HTR-8/SVneo (cell line): ENCODE measurements around the gene SFMBT2.
A peak's percentile ranks its signal among the peaks of the same experiment; 100 is the strongest.

Source experiments
- DNase-seq: peaks from one replicate; pipeline ENCODE4 v3.0.0; 2011; ENCODE audit warnings: low spot score, mixed read lengths; ENCODE audit not compliant: insufficient read length
- FAIRE-seq: peaks from 2 replicates; lab custom pipeline; 2011; peaks lifted over from hg19 to GRCh38; lab: Jason Lieb, UNC

Gene SFMBT2

GRCh38 chr10:7282457-7282856 lies 128.4 kb downstream of the SFMBT2 start:
- DNase-seq (no peak), FAIRE-seq (no peak)

- FAIRE-seq = no peak
Observed at GRCh38 chr10:7281429-7281828, 129.4 kb downstream of the SFMBT2 start.

DNA sequence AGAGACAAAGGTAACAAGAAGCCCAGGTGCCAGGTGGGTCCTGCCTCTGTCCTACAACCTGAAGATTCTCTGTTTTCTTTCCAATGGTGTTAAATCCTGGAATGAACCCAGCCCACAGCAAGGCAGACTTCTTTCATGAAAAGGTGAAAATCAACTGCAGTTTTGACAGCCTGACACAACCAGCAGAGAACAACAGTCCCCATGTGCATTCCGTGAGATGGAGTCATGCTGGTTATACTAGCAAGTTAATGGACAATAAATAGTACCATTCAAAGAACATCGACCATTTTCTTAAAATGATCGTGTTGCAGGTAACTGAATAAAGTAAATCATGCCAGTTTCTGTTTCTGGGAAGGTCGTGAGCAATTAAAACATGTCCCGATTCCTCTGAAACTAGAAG lies 131.5 kb downstream of the SFMBT2 start:
- FAIRE-seq (no peak), DNase-seq (no peak)

More at GRCh38 chr10:7281429-7281828, 129.4 kb downstream of the SFMBT2 start:
- no peak for DNase-seq

DNA sequence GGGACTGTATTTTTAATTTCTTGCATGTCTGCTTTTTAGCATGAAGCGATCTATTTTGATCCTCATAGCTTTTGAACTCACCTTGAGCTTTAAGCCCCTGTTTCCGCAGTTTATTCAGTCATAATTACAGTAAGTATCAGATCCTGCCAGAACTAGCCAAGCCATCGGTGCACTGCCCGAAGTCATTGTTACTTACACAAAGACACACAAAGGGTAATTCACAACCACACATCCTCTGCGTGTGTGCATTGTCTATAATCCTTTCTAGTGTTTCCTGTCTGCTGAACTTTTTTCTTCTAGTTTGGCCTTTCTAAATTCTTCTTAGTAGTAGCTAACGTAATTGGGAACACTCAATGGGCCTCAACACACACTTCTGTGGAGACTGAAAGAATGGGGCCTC lies 133.0 kb downstream of the SFMBT2 start:
- FAIRE-seq = no peak
- no peak for DNase-seq

DNA sequence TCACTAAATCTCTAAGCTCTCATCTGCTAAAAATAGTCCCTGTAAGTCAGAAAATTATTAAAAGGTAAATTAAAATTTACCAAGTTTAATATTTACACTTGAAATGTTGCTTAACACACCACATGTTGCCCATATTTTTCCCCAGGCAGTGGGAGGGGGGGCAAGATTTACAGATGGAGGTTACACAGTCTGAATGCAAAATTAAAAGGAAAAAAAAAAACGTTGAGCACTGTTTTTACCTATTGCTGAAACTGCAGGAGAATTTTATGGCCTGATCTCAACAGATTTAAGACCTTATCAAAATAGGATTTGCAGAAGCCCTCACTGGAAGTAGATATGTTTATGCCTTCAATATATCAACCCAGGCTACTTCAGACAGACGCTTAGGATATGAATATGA lies 133.4 kb downstream of the SFMBT2 start:
- DNase-seq = no peak
- no peak for FAIRE-seq

GRCh38 chr10:7275761-7276440 lies 134.9 kb downstream of the SFMBT2 start:
- DNase-seq (no peak), FAIRE-seq (no peak)

GRCh38 chr10:7274293-7274692 lies 136.5 kb downstream of the SFMBT2 start:
- DNase-seq (no peak), FAIRE-seq (no peak)

DNA sequence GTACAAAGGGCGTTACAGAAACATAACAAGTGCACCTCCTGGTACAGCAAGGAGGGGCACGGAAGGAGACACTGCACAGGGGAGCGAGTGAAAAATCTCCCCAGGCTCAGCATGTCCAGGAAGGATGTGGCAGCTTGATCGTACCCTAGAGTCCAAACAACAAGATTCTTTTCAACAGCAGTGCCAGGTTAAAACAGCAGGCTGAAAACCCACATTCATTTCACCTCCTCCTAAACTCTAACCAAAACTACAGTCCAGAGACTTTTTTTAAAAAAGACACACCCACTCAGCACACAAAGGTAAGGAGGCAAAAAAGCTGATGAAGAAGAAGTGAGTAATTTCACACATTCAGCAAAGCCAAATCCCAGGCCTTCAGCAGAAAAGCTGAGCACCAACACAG lies 138.8 kb downstream of the SFMBT2 start:
- FAIRE-seq = no peak
- no peak for DNase-seq

DNA sequence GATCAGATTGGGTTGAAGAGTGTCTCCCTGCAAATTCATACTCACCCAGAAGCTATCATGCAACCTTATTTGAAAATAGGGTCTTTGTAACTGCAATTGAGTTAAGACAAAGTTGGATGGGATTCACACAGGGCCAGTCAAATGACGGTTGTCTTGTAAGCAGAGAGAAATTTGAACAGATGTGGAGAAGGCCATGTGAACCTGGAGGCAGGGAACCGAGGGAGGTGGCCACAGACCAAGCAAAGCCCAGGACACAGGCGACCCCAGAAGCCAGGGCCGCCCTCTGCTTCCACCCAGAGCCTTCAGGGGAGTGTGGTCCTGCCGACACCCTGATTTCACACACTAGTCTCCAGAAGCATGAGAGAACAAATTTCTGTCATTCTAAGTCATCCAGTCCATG lies 140.8 kb downstream of the SFMBT2 start:
- FAIRE-seq (no peak), DNase-seq (no peak)

GRCh38 chr10:7267142-7267541 lies 143.7 kb downstream of the SFMBT2 start:
- no peak for FAIRE-seq
- no peak for DNase-seq

- DNase-seq = no peak
- FAIRE-seq = no peak
Observed at GRCh38 chr10:7265396-7266123, 145.3 kb downstream of the SFMBT2 start.

DNA sequence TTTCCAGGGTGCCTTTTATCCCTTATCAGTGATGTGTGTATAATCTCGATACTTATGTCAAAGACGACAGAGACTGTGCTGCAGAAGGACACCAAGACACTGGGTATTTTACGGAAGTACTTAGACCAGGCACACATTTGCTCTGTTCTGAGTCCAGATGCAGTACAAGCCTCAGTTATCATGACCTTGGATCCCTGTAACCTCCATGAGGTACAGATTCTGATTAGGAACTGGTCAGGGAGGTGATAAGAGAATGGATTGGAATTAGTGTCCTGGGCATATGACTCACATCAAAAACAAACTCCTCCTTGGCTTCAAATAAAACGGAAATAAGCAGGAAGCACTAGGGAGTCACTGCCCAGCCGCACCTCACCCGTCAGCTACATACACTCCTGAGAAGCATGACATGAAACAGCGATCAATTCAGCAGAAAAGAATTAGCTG lies 146.5 kb downstream of the SFMBT2 start:
- no peak for FAIRE-seq
- DNase-seq = peak; percentile 48

DNA sequence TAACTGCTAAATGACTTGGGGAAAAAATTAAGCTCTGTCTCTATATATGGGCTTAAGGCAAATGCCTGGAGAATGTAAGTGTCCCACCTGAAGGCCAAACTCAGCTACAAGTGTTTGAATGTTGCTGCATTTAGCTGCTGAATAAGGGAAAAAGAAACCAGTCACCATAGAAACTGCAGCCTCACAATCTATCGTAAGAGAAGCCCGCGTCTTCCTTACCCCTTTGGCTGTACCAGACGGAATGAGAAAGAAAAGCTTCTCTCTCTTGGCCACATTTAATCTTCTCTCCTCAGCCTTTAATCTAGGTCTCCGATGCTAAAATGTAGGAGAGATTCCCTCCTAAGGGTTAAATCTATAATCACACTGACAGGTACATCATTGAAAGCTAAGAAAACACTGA lies 147.2 kb downstream of the SFMBT2 start:
- DNase-seq = no peak
- FAIRE-seq = no peak

DNA sequence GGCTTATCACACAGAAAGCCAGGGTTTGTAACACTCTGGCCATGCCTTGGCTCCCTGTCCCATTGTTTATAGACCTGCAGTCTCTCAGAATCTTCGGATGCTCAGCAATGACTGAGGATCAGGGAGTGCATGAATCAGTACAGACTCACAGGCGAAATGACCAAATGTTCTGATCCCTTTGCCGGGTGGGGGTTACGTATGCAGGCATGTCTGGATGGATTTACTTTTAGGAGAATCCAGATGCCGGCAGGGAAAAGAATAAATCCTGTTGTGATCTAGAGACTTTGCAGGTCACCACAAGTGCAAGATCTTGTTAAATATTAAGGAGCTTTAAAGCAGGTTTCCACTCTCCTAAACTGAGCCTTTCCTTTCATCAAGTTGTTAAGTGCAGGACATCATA lies 149.5 kb downstream of the SFMBT2 start:
- DNase-seq (no peak), FAIRE-seq (no peak)

GRCh38 chr10:7260912-7261311 lies 149.9 kb downstream of the SFMBT2 start:
- DNase-seq (no peak), FAIRE-seq (no peak)

DNA sequence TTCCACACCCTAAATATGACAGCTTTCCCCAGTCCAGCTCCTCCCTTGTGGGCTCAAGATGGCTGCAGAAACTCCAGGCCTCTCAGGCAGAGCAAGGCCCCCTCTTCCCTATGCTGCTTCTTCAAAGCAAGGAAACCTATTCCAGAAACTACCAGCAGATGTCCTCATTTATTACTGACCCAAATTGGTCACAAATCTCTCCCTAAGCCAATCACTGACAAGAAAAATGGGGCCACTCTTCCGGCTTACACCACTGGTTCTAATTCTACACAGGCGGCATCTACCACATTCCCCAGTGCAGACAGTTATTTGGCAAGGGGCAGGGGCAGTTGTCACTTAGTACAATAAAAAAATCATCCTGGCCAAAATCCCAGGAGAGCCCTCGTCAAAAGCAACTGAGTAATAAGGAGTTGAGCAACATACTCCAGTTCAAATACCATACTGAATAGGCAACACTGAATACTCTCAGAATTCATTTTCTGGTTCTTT lies 150.4 kb downstream of the SFMBT2 start:
- DNase-seq (peak; percentile 79), FAIRE-seq (no peak)

DNA sequence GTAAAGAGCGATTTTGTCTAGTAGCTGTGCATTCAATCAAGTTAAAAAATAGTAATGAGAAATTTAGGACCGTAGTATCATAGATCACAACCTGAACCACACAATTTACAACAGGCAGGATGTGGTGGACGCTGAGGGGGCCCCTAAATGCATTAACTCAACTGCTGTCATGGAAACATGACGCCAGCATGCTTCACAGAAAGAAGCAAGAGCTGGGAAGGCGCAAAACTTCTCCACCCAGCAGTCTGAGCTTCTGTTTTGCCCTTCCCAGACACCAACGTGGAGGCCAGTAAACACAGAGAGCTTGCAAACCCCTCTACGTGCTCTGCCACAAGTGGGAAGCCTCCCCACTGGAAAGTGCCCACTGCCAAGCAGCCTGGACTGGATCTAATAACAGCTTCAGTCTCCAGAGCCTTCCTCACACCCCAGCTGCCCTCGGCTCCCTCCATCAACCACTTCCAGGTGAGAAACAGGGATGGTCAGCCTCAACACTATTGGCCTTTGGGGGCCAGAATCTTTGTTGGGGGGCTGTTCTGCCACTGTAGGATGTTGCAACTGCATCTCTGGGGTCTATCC lies 151.8 kb downstream of the SFMBT2 start:
- FAIRE-seq (no peak), DNase-seq (no peak)

GRCh38 chr10:7255517-7255916 lies 155.3 kb downstream of the SFMBT2 start:
- FAIRE-seq (no peak), DNase-seq (no peak)

GRCh38 chr10:7251696-7252465 lies 159.0 kb downstream of the SFMBT2 start:
- FAIRE-seq (no peak), DNase-seq (no peak)

GRCh38 chr10:7250236-7250635 lies 160.6 kb downstream of the SFMBT2 start:
- FAIRE-seq (no peak), DNase-seq (no peak)
